Activated naive CD8-positive, alpha-beta T cell treated with anti-CD3 and anti-CD28 coated beads for 36 hours (primary cell): Measurements from ENCODE around the gene ZC3H7A. TPM values are rescaled to one million over a fixed set of nuclear protein-coding genes. Genes with fewer than 3 reads are reported as not detected.

ENCODE experiments used
- DNase-seq: peaks from one replicate; pipeline ENCODE4 v3.0.0; 2021
- H3K27ac Mint-ChIP-seq: one replicate; pipeline ENCODE4 v1.8.0; 2022; ENCODE audit warnings: mild to moderate bottlenecking, moderate library complexity, mixed read lengths
- H3K27me3 Mint-ChIP-seq: one replicate; pipeline ENCODE4 v1.8.0; 2022; ENCODE audit warnings: mild to moderate bottlenecking, mixed read lengths
- H3K36me3 Mint-ChIP-seq: one replicate; pipeline ENCODE4 v1.8.0; 2021; ENCODE audit warnings: mild to moderate bottlenecking, mixed read lengths
- H3K4me1 Mint-ChIP-seq: one replicate; pipeline ENCODE4 v1.8.0; 2021; ENCODE audit warnings: mixed read lengths
- H3K4me3 Mint-ChIP-seq: one replicate; pipeline ENCODE4 v1.8.0; 2022; ENCODE audit warnings: mild to moderate bottlenecking, moderate library complexity, mixed read lengths
- H3K9me3 Mint-ChIP-seq: one replicate; pipeline ENCODE4 v1.8.0; 2022; ENCODE audit warnings: mixed read lengths
- total RNA-seq, 2 experiments: library from RNA; stranded (reverse); gene quantifications; one replicate each; pipeline ENCODE4 v1.2.3, GENCODE V29; 2021

The ZC3H7A gene
- total RNA-seq, 2 experiments from 2014 or later: 54.1 to 57.9 TPM

GRCh38 chr16:11759997-11760396, 37.1 kb downstream of the ZC3H7A start:
- Mint-ChIP-seq H3K27me3 (no peaks in the 10 kb centered on the region), H3K4me3 (no peak overlapping the region), H3K36me3 (peaks cover 30% of the 10 kb centered on the region), H3K4me1 (no peaks in the 10 kb centered on the region), H3K9me3 (no peaks in the 10 kb centered on the region), H3K27ac (no peak overlapping the region)
- DNase-seq: no peak

DNA sequence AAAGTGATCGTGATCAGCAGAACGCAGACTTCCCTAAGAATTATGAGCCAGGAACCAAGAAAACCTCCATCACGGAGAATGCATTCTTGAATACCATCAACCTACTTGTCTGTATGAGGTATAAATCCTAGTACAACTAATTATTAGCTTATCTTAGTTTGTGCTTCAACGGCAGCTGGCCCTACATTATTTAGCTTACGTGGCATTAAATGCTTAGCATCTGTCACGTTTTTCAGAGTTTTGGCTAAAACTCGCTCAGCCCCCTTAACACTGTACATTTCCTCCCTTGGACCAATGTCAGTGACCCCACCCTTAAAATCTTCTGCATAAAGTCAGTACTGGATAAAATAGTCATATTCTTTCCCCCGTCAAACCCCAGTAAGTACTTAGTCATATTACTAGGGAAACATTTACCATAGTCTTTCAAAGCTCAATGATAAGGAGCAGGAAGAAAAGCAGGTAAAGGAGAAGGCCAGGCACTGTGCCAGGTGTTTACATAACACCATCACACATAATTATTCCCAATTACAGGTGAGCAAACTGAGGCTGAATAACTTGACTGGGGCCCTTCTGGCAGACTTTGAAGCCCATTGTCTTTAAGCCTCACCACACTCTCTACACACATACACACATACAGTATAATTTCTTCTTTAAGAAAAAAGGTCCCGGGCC, 37.8 kb downstream of the ZC3H7A start:
- Mint-ChIP-seq H3K4me3 (no peak overlapping the region), H3K9me3 (no peaks in the 10 kb centered on the region), H3K4me1 (no peaks in the 10 kb centered on the region), H3K36me3 (peaks cover 28% of the 10 kb centered on the region), H3K27me3 (no peaks in the 10 kb centered on the region), H3K27ac (no peak overlapping the region)
- DNase-seq: no peak

GRCh38 chr16:11757671-11758545, 39.1 kb downstream of the ZC3H7A start:
- peaks cover 22% of the 10 kb centered on the region for H3K36me3 Mint-ChIP-seq
- no peaks in the 10 kb centered on the region for H3K27me3 Mint-ChIP-seq
- H3K9me3 Mint-ChIP-seq: no peaks in the 10 kb centered on the region
- no peaks in the 10 kb centered on the region for H3K4me1 Mint-ChIP-seq
- no peak overlapping the region for H3K27ac Mint-ChIP-seq
- H3K4me3 Mint-ChIP-seq: no peak overlapping the region
- DNase-seq: no peak

DNA sequence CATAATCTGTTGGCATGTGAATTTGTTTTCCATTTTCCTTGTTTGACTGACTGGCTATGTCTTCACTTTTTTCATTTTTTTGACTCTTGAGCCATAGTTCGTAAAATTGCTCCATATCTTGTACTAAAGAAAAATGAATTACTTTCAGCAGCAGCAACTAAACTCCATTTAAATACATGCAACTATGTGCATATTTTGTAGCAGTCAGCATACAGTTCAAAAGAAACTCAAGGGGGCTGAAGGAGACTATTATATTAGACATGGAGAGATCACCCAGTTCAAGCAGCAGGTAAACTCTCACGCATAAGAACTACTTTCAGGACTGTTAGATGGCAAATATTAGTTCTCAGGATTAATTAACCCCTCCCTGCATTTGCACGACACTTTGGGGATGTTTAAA, 40.8 kb downstream of the ZC3H7A start:
- Mint-ChIP-seq H3K36me3 (peaks cover 18% of the 10 kb centered on the region), H3K4me1 (no peaks in the 10 kb centered on the region), H3K4me3 (no peak overlapping the region), H3K9me3 (no peaks in the 10 kb centered on the region), H3K27ac (no peak overlapping the region), H3K27me3 (no peaks in the 10 kb centered on the region)
- DNase-seq: no peak

DNA sequence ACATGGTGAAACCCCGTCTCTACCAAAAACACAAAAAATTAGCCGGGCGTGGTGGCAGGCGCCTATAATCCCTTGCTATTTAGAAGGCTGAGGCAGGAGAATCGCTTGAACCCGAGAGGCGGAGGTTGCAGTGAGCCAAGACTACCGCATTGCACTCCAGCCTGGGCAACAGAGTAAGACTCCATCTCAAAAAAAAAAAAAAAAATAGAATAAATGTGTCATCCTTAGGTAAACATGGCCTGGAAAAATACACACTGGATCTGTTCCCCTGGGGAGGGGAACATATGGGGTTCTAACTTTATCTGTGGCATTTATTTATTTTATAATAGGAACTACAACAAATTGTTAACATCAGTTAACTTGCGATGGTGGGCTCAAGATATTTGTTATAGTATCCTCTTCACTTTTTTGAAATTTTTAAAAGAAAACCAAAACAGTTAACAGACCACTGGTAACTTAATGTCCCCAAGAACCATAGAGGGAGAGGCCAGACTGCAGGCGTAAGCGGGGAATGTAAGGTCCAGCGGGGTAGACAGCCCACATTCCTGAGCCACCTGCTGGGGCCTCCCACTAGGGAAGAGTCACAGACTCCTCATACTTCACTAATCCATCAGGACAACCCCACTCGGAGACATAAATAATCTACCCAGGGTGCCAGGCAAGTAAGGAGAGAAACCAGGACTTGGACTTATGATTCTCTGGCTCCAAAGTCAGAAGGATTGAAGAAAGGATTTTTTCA, 41.9 kb downstream of the ZC3H7A start:
- peaks cover 21% of the 10 kb centered on the region for H3K36me3 Mint-ChIP-seq

GRCh38 chr16:11752856-11753255, 44.2 kb downstream of the ZC3H7A start:
- no peak overlapping the region for H3K4me3 Mint-ChIP-seq
- H3K27ac Mint-ChIP-seq: no peak overlapping the region
- H3K9me3 Mint-ChIP-seq: no peaks in the 10 kb centered on the region
- H3K27me3 Mint-ChIP-seq: no peaks in the 10 kb centered on the region
- no peak for DNase-seq
- H3K36me3 Mint-ChIP-seq: peaks cover 24% of the 10 kb centered on the region
- H3K4me1 Mint-ChIP-seq: no peaks in the 10 kb centered on the region

More for the DNA sequence above, 41.9 kb downstream of the ZC3H7A start:
- H3K4me3 Mint-ChIP-seq: no peak overlapping the region
- no peaks in the 10 kb centered on the region for H3K27me3 Mint-ChIP-seq
- DNase-seq: no peak
- no peaks in the 10 kb centered on the region for H3K4me1 Mint-ChIP-seq
- H3K9me3 Mint-ChIP-seq: no peaks in the 10 kb centered on the region
- H3K27ac Mint-ChIP-seq: no peak overlapping the region

GRCh38 chr16:11750056-11750455, 47.0 kb downstream of the ZC3H7A start:
- no peak for DNase-seq
- H3K36me3 Mint-ChIP-seq: peaks cover 14% of the 10 kb centered on the region
- H3K9me3 Mint-ChIP-seq: no peaks in the 10 kb centered on the region
- no peaks in the 10 kb centered on the region for H3K27me3 Mint-ChIP-seq
- no peak overlapping the region for H3K27ac Mint-ChIP-seq
- H3K4me1 Mint-ChIP-seq: no peaks in the 10 kb centered on the region
- H3K4me3 Mint-ChIP-seq: no peak overlapping the region

GRCh38 chr16:11748404-11749254, 48.4 kb downstream of the ZC3H7A start:
- Mint-ChIP-seq H3K9me3 (no peaks in the 10 kb centered on the region), H3K27ac (no peak overlapping the region), H3K36me3 (peaks cover 18% of the 10 kb centered on the region), H3K27me3 (no peaks in the 10 kb centered on the region), H3K4me3 (no peak overlapping the region), H3K4me1 (peaks cover 6% of the 10 kb centered on the region)
- DNase-seq: no peak

GRCh38 chr16:11747949-11748403, 49.1 kb downstream of the ZC3H7A start:
- H3K4me1 Mint-ChIP-seq: peaks cover 9% of the 10 kb centered on the region
- H3K9me3 Mint-ChIP-seq: no peaks in the 10 kb centered on the region
- H3K36me3 Mint-ChIP-seq: peaks cover 19% of the 10 kb centered on the region
- no peaks in the 10 kb centered on the region for H3K27me3 Mint-ChIP-seq
- peak overlapping the region; percentile 25 for H3K27ac Mint-ChIP-seq
- no peak for DNase-seq
- no peak overlapping the region for H3K4me3 Mint-ChIP-seq

GRCh38 chr16:11744075-11744470, 53.0 kb downstream of the ZC3H7A start:
- Mint-ChIP-seq H3K9me3 (no peaks in the 10 kb centered on the region), H3K4me1 (peaks cover 35% of the 10 kb centered on the region), H3K4me3 (peak overlapping the region; percentile 95)

GRCh38 chr16:11743308-11744074, 53.6 kb downstream of the ZC3H7A start:
- Mint-ChIP-seq H3K4me1 (peaks cover 41% of the 10 kb centered on the region), H3K27ac (peak overlapping the region; percentile 91), H3K36me3 (peaks cover 20% of the 10 kb centered on the region), H3K27me3 (no peaks in the 10 kb centered on the region), H3K4me3 (peak overlapping the region; percentile 95), H3K9me3 (no peaks in the 10 kb centered on the region)
- DNase-seq: peak; percentile 6

More at GRCh38 chr16:11744075-11744470, 53.0 kb downstream of the ZC3H7A start:
- H3K27me3 Mint-ChIP-seq: no peaks in the 10 kb centered on the region
- peaks cover 16% of the 10 kb centered on the region for H3K36me3 Mint-ChIP-seq
- no peak for DNase-seq
- H3K27ac Mint-ChIP-seq: peak overlapping the region; percentile 91

DNA sequence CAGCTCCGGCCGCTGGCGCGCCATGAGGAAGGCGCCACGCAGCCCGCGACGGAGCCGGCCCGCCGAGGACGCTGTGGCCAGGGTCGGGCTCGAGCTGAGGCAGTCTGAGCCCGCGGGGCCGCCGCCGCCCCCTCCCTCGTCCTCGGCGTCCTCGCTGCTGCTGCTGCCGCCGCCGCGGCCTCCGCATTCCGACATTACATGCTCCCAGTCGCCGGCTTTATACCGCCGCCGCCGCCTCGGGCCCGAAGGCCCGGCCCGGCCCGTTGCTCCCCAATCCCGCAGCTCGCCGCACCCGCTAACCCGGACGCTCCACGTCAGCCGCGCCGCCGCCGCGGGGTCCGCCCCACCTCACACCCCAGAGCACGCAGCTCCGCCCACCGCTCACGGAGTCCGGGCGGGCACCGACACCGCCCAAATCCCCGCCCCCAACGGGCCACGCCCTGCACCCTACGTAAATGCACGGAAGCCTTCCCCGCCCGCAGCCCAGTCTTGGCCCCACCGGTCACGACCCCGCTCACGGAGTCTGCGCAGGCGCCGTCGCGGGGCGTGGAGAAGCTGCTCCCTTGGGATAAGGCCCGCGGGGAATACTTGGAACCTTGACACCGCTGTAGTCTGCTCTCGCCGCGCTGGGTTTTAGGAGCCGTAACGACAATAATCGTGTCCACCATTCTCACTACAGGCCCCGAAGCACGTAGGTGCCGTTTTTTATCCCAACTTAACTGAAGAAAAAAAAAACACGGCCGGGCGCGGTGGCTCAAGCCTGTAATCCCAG, 54.3 kb downstream of the ZC3H7A start, which contains the start of gene TXNDC11:
Gene TXNDC11 (minus strand): TSS at position 322 of the 772 bp plus-strand sequence. CDS start 127 bp downstream, at position 195.
- Mint-ChIP-seq H3K36me3 (peaks cover 25% of the 10 kb centered on the region), H3K9me3 (no peaks in the 10 kb centered on the region), H3K4me1 (peaks cover 49% of the 10 kb centered on the region), H3K4me3 (peak within 1 kb of the TSS; percentile 95), H3K27me3 (no peaks in the 10 kb centered on the region), H3K27ac (peak within 1 kb of the TSS; percentile 91)
- peak; percentile 100 for DNase-seq

DNA sequence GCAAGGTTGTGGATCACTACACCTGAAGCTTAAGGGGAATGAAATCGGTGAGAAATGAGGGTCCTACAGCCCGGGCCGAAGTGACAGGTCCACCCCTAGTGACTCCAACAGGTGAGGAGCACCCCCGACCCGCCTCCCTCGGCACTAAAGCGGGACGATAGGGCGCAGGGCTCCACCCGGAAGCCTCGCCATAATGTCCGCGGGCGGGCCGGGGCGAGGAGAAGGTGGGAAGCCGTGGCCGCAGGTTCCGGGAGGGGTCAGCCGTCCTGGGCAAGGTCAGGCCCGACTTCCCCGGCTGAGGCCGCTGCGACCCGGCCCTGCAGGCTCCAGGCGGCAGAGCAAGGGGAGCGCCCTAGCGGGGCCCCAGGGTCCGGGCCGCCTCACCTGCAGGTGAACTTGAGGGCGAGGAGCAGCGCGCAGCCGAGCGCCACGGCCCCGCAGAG, 54.9 kb downstream of the ZC3H7A start:
- Mint-ChIP-seq H3K9me3 (no peaks in the 10 kb centered on the region), H3K4me1 (peaks cover 50% of the 10 kb centered on the region), H3K4me3 (peak overlapping the region; percentile 95), H3K27me3 (no peaks in the 10 kb centered on the region), H3K27ac (peak overlapping the region; percentile 91), H3K36me3 (peaks cover 25% of the 10 kb centered on the region)
- DNase-seq: no peak
